NCI-H2227 treated with DMSO at 0.1 percent for 48 hours (cell line): Measurements from ENCODE around the gene WIPF1.

Source experiments
- DNase-seq: peaks from one replicate; lab custom pipeline; 2025; lab: John Stamatoyannopoulos, UW

WIPF1 gene

GRCh38 chr2:174595116-174595809 is 2.3 kb downstream of the WIPF1 start:
- DNase-seq: no peak

GRCh38 chr2:174594456-174594855 is 3.1 kb downstream of the WIPF1 start:
- DNase-seq: no peak

GRCh38 chr2:174593574-174594203 is 3.9 kb downstream of the WIPF1 start:
- peak; percentile 86 for DNase-seq

- DNase-seq: peak; percentile 69
Observed at GRCh38 chr2:174593041-174593440, 4.6 kb downstream of the WIPF1 start.

- DNase-seq: no peak
Observed at GRCh38 chr2:174591740-174592139, 5.9 kb downstream of the WIPF1 start.

GRCh38 chr2:174590928-174591648 is 6.5 kb downstream of the WIPF1 start:
- DNase-seq: no peak

GRCh38 chr2:174590346-174590745 is 7.3 kb downstream of the WIPF1 start:
- no peak for DNase-seq

GRCh38 chr2:174589334-174589733 is 8.3 kb downstream of the WIPF1 start:
- no peak for DNase-seq

- no peak for DNase-seq
Observed at GRCh38 chr2:174588463-174588862, 9.1 kb downstream of the WIPF1 start.

- no peak for DNase-seq
Observed at GRCh38 chr2:174587579-174587978, 10.0 kb downstream of the WIPF1 start.

GRCh38 chr2:174586418-174587295 is 10.9 kb downstream of the WIPF1 start:
- DNase-seq: no peak

- no peak for DNase-seq
Observed at GRCh38 chr2:174585657-174586252, 11.8 kb downstream of the WIPF1 start.

GRCh38 chr2:174585146-174585545 is 12.5 kb downstream of the WIPF1 start:
- no peak for DNase-seq

GRCh38 chr2:174581491-174581890 is 16.1 kb downstream of the WIPF1 start:
- DNase-seq: no peak

GRCh38 chr2:174580951-174581350 is 16.7 kb downstream of the WIPF1 start:
- no peak for DNase-seq

- no peak for DNase-seq
Observed at GRCh38 chr2:174577967-174578589, 19.5 kb downstream of the WIPF1 start.

GRCh38 chr2:174575124-174575776 is 22.4 kb downstream of the WIPF1 start:
- no peak for DNase-seq

GRCh38 chr2:174574657-174575056 is 22.9 kb downstream of the WIPF1 start:
- no peak for DNase-seq

GRCh38 chr2:174573621-174574081 is 24.0 kb downstream of the WIPF1 start:
- DNase-seq: no peak

- no peak for DNase-seq
Observed at GRCh38 chr2:174572556-174572955, 25.0 kb downstream of the WIPF1 start.
